Cardiac muscle cell (in vitro differentiated cells and primary cell): ENCODE results near the gene BTF3L4. TPM values are rescaled to one million over a fixed set of nuclear protein-coding genes. Genes with fewer than 3 reads are reported as not detected.

Source experiments
- DNase-seq, 2 donors: peaks; one replicate each; pipeline versions ENCODE4 v3.0.0 to v3.0.0-alpha.2; 2010 to 2017; ENCODE audit warnings: low read depth in 1 of 2, low spot score in 1 of 2
- H3K27ac ChIP-seq: fragments of 200-600 bp; sonication (generic); 2 replicates; pipeline ENCODE4 v1.5.1; 2016
- H3K27me3 ChIP-seq: fragments of 200-600 bp; sonication (generic); 2 replicates; pipeline ENCODE4 v1.6.0; 2016; ENCODE audit warnings: control low read depth
- H3K36me3 ChIP-seq: fragments of 200-600 bp; sonication (generic); 2 replicates; pipeline ENCODE4 v1.5.1; 2016; ENCODE audit warnings: control low read depth
- H3K4me1 ChIP-seq: fragments of 200-600 bp; sonication (generic); 2 replicates; pipeline ENCODE4 v1.8.1; 2017; ENCODE audit warnings: low read depth, mild to moderate bottlenecking, mixed run types
- H3K4me3 ChIP-seq: fragments of 200-600 bp; sonication (generic); 2 replicates; pipeline ENCODE4 v1.5.1; 2016; ENCODE audit warnings: mild to moderate bottlenecking
- H3K9me3 ChIP-seq: fragments of 200-600 bp; sonication (generic); 2 replicates; pipeline ENCODE4 v1.5.1; 2017; ENCODE audit warnings: low read depth, mild to moderate bottlenecking, control low read depth
- polyA plus RNA-seq: library from polyadenylated mRNA; unstranded; fragments of >200 nt; fragmentation: Nextera tagmentation; extraction: Ambion mirVana; gene quantifications from 2 replicates; pipeline ENCODE4 v1.2.1, GENCODE V29; 2016
- total RNA-seq: library from RNA; depleted of rRNA; stranded (reverse); fragments of >200 nt; gene quantifications from 2 replicates; pipeline ENCODE4 v1.2.3, GENCODE V29; 2016
- TF ChIP-seq, protein P1 (sequence below): IDR thresholded peaks from 2 replicates; pipeline ENCODE4 v1.5.1; 2012; ENCODE audit warnings: low read depth, mild to moderate bottlenecking, low read length

Gene BTF3L4
- total RNA-seq: 51.1 and 66.0 TPM in 2 replicates
- 108 and 137 TPM in 2 replicates for polyA plus RNA-seq

GRCh38 chr1:52056163-52056936 is at the start of gene BTF3L4:
TSS of gene BTF3L4 (plus strand) at chr1:52056295. CDS start at chr1:52059848, 3,553 bp downstream.
- TF ChIP-seq, protein P1, sequence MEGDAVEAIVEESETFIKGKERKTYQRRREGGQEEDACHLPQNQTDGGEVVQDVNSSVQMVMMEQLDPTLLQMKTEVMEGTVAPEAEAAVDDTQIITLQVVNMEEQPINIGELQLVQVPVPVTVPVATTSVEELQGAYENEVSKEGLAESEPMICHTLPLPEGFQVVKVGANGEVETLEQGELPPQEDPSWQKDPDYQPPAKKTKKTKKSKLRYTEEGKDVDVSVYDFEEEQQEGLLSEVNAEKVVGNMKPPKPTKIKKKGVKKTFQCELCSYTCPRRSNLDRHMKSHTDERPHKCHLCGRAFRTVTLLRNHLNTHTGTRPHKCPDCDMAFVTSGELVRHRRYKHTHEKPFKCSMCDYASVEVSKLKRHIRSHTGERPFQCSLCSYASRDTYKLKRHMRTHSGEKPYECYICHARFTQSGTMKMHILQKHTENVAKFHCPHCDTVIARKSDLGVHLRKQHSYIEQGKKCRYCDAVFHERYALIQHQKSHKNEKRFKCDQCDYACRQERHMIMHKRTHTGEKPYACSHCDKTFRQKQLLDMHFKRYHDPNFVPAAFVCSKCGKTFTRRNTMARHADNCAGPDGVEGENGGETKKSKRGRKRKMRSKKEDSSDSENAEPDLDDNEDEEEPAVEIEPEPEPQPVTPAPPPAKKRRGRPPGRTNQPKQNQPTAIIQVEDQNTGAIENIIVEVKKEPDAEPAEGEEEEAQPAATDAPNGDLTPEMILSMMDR: no peak

DNA sequence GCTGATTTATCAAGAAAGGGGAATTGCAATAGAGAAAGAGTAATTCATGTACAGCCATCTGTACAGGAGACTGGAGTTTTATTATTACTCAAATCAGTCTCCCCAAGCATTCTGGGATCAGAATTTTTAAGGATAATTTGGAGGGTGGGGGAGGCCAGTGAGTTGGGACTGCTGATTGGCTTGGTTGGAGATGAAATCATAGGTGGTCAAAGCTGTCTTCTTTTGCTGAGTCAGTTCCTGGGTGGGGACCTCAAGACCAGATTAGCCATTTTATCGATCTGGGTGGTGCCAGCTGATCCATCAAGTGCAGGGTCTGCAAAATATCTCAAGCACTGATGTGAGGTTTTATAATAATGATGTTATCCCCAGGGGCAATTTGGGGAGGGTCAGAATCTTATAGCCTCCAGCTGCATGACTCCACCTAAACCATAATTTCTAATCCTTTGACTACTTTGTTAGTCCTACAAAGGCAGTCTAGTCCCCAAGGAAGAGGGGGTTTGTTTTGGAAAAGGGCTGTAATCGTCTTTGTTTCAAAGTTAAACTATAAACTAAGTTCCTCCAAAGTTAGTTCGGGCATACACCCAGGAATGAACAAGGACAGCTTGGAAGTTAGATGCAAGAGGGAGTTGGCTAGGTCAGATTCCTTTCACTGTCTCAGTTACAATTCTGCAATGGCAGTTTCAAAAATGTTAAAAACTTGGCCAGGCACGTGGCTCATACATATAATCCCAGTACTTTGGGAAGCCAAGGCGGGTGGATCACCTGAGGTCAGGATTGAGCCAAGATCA is 48.7 kb upstream of the BTF3L4 start:
- H3K4me3 ChIP-seq: no peak overlapping the region
- DNase-seq: no peak
- no peaks in the 10 kb centered on the region for H3K4me1 ChIP-seq
- no peak overlapping the region for H3K27ac ChIP-seq
- TF ChIP-seq, protein P1: no peak
- no peaks in the 10 kb centered on the region for H3K27me3 ChIP-seq
- H3K9me3 ChIP-seq: no peaks in the 10 kb centered on the region
- no peaks in the 10 kb centered on the region for H3K36me3 ChIP-seq

More at GRCh38 chr1:52056163-52056936, at the start of gene BTF3L4:
- H3K9me3 ChIP-seq: no peaks in the 10 kb centered on the region
- peaks cover 10% of the 10 kb centered on the region for H3K36me3 ChIP-seq
- peak within 1 kb of the TSS; percentile 82 for H3K4me3 ChIP-seq
- peaks cover 7% of the 10 kb centered on the region for H3K4me1 ChIP-seq
- no peaks in the 10 kb centered on the region for H3K27me3 ChIP-seq
- H3K27ac ChIP-seq: peak within 1 kb of the TSS; percentile 74
- peak; percentile 96 to 97 for DNase-seq

GRCh38 chr1:52008071-52008809 is 47.9 kb upstream of the BTF3L4 start:
- Histone ChIP-seq H3K27me3 (no peaks in the 10 kb centered on the region), H3K9me3 (no peaks in the 10 kb centered on the region), H3K4me1 (no peaks in the 10 kb centered on the region), H3K36me3 (no peaks in the 10 kb centered on the region), H3K27ac (no peak overlapping the region), H3K4me3 (no peak overlapping the region)
- TF ChIP-seq, protein P1: no peak
- no peak for DNase-seq

GRCh38 chr1:52022133-52022532 is 34.0 kb upstream of the BTF3L4 start:
- Histone ChIP-seq H3K36me3 (peaks cover 27% of the 10 kb centered on the region), H3K27ac (no peak overlapping the region), H3K4me3 (no peak overlapping the region), H3K4me1 (no peaks in the 10 kb centered on the region), H3K27me3 (no peaks in the 10 kb centered on the region), H3K9me3 (no peaks in the 10 kb centered on the region)
- DNase-seq: no peak
- TF ChIP-seq, protein P1: no peak

DNA sequence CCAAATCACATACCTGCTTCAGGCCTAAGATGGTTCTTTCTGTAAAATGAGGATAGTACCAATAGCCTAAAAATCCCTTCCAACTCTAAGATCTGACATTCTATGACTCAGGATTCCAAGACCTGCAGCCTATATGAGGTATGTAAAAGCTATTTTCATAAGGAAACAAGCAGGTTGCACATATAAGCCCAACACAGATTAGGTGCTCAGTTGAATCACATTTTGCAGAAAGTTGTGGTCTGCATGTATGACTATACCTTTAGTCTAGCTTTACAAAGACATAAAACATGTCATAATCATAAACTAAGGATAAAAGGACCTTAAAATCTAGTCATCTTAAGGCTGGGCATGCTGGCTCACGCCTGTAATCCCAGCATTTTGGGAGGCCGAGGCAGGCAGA is 29.8 kb upstream of the BTF3L4 start:
- no peak overlapping the region for H3K4me3 ChIP-seq
- H3K27ac ChIP-seq: no peak overlapping the region
- peaks cover 26% of the 10 kb centered on the region for H3K36me3 ChIP-seq
- DNase-seq: no peak
- TF ChIP-seq, protein P1: no peak
- H3K27me3 ChIP-seq: no peaks in the 10 kb centered on the region
- no peaks in the 10 kb centered on the region for H3K4me1 ChIP-seq
- no peaks in the 10 kb centered on the region for H3K9me3 ChIP-seq
